Measurements from ENCODE around the gene VIT. TPM values are rescaled to one million over a fixed set of nuclear protein-coding genes. Genes with fewer than 3 reads are reported as not detected.

The VIT gene, protein sequence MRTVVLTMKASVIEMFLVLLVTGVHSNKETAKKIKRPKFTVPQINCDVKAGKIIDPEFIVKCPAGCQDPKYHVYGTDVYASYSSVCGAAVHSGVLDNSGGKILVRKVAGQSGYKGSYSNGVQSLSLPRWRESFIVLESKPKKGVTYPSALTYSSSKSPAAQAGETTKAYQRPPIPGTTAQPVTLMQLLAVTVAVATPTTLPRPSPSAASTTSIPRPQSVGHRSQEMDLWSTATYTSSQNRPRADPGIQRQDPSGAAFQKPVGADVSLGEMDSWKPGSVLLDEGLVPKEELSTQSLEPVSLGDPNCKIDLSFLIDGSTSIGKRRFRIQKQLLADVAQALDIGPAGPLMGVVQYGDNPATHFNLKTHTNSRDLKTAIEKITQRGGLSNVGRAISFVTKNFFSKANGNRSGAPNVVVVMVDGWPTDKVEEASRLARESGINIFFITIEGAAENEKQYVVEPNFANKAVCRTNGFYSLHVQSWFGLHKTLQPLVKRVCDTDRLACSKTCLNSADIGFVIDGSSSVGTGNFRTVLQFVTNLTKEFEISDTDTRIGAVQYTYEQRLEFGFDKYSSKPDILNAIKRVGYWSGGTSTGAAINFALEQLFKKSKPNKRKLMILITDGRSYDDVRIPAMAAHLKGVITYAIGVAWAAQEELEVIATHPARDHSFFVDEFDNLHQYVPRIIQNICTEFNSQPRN
- 28.7 and 34.2 TPM in 2 replicates for total RNA-seq

DNA sequence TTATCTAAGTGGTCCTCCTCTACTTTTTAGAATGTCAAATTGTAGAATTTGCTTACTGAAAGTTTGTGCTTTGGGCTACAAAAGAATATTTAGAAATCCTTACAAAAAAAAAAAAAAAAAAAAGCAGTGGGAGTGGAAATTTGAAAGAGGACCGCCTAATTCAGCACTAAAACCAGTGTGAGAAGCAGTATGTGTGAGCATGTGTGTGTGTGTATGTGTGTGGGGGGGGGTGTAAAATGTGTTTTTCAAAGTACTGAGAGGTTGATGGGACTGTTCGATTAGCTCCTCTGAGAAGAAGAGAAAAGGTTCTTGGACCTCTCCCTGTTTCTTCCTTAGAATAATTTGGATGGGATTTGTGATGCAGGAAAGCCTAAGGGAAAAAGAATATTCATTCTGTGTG is at the start of gene VIT:
TSS of gene VIT (plus strand) at position 175 of the 400 bp plus-strand sequence. CDS start 19,664 bp downstream, outside the sequence.

Other genes with a start within 250 kb of the VIT start
- gene FEZ2, start 98.5 kb upstream of the VIT start, total RNA-seq, result 69.0 and 73.3 TPM in 2 replicates